B cell (primary cell): Measurements from ENCODE around the gene LRRC4C.

Experiments used
- CTCF ChIP-seq: fragments of 200-600 bp; IDR thresholded peaks from one replicate; pipeline ENCODE4 v1.8.0; 2022; ENCODE audit warnings: antibody characterized with exemption, mild to moderate bottlenecking
- EZH2 ChIP-seq: IDR thresholded peaks from 2 replicates; pipeline ENCODE4 v1.6.1; 2012; ENCODE audit warnings: borderline replicate concordance, low read depth, mild to moderate bottlenecking, moderate library complexity, low read length; ENCODE audit not compliant: insufficient read depth, poor library complexity, severe bottlenecking

- no peak for TF ChIP-seq CTCF
- TF ChIP-seq EZH2, result no peak
Measured at GRCh38 chr11:41031551-41032060, 427.8 kb downstream of the LRRC4C start.
